GM18511 (cell line): Measurements from ENCODE around the gene RAPGEF3.

ENCODE experiments used
- ATAC-seq: cut with Tn5 transposase; IDR thresholded peaks from one replicate; pipeline ENCODE4 v1.9.1; 2021; ENCODE audit warnings: mild to moderate bottlenecking, moderate library complexity; ENCODE audit not compliant: unreplicated experiment

The RAPGEF3 gene

DNA sequence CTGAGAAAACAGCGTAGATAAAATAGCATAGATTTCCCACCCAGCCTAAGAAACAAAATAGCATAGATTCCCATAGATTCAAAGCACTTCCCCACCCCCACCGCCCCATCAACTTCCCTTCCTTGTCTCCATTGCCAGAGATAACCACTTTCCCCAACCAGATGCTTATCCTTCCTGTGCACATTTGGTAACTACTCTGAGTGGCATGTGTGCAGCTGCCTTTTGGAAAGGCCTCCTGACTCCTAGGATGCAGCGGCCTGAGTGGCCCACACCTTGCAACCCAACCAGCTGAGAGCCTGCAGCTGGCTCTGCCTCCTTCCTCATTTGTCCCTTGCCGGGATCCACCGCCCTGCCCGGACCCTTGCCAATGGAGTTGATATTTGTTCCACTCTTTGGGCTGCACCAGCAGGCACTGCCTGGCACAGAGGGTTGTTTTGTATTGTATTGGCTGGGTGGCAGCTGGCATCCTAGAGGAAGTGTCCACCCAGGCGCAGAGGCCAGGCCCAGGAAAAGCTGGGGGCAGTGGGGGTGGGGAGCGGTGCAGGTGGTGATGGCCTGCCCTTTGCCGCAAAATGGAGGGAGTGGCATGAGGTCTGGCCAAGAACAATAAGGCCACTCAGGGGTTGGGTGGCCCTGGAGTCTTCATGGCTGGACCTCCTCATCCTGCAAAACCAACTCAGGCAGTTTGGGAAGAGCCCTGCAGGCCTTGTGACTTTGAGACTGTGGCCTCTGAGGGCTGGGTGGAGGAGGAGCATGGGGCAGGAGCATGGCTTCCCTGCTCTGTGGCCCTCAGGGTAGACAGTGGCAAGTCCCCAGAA lies 19.3 kb upstream of the RAPGEF3 start:
- ATAC-seq: no peak

DNA sequence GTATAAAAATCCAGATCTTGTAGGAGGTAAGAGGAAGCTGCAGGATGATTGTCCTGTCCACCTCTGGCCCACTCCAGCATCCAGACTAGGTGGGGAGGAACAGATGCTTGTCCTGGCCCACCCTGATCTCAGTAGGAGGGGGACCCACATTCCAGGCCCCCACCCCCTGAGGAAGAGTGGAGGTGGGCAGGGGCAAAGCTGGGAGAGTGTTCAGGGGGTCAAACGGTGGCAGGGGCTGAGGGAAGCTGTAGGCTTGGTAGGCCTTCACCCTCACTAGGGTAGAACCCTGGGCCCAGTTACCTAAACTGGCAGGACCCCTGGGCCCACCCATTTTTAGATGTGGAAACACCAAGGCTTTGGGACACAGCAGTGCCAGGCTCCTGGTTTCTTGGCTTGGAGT lies 18.5 kb upstream of the RAPGEF3 start:
- no peak for ATAC-seq

DNA sequence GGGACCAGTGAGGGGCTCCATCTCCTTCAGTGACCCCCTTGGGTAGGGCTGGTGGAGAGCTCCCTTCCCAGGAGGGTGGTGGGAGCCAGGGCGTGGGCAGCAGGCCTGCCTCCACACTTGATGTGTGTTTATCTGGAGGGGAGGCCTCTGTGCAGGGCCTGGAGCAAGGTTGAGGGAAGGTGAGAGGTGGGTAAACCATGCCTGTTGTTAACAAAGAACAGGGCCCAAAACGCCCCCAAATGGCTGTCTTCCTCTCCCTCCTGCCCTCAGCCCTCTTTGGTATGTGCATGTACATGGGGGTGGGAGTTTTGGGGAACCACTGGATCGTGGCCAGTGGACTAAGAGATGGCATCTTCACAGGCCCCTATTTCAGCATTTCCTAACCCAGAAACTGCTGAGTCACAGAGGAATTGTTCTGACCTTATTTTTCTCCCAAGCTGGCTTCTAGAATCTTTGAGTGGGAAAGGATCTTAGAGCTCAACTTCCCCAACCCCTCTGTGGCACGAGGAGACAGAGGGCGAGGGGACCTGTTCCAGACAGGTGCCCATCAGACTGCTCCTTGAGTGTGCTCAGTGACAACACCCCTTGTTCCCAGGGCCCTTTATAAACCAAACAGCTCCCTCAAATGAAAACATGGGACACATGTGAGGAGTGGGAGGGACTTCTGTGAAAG lies 17.9 kb upstream of the RAPGEF3 start:
- ATAC-seq: no peak

DNA sequence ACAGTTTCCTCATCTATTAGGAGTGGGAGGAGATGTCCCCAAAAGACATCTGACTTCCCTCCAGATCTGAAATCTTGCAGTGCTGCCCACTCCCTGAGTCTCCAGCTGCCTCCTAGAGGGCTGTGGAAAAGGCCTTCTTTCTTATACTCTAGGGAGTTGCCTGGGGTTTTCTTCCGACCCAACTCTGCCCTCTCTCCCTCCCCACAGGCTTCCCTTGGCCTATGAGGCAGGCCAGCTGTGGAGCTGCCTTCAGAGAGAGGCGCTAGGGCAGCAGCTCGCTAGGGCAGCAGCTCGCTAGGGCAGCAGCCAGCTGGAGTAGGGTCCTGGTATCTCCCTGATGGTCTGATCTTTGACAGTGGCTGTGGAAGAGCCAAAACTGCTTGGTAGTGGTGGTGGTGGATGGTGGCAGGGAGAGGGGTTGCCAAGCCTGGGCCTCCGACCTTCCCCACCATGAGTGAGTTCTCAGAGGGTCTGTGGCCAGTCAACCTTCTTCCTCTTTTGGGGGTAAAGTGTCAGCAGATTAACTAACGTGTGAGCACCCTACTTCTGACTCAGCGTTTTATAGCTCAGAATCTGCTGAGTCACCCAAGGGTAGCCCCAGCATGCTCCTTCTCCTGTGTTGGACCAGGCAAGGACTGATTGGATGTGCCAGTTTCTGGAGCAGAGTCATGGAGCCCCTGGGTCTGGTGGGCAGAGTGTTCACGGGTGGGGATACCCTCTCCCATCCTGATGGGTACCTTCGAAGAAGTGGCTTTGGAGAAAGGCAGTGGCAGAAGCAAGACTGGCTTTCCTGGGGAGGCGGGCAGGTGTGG lies 16.6 kb upstream of the RAPGEF3 start:
- ATAC-seq: no peak

DNA sequence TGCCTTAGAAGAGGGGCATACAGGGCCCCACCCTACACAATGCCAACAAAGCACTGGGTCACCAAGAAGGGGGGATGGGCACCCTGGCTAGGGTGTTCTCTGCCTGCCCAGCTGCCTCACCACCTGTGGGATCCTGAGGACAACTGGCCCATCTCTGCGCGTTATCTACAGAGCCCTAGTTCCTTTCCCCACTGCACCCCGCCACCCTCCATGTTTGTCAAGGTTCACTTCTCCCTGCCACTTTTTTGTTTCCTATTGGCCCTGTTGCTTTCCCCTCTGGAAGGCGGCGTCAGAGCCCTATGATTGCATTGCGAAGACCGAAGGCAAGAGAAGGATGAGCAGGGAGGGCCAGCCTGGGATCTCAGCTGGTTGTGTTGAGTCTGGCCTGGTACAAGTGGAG lies 16.0 kb upstream of the RAPGEF3 start:
- ATAC-seq: no peak

DNA sequence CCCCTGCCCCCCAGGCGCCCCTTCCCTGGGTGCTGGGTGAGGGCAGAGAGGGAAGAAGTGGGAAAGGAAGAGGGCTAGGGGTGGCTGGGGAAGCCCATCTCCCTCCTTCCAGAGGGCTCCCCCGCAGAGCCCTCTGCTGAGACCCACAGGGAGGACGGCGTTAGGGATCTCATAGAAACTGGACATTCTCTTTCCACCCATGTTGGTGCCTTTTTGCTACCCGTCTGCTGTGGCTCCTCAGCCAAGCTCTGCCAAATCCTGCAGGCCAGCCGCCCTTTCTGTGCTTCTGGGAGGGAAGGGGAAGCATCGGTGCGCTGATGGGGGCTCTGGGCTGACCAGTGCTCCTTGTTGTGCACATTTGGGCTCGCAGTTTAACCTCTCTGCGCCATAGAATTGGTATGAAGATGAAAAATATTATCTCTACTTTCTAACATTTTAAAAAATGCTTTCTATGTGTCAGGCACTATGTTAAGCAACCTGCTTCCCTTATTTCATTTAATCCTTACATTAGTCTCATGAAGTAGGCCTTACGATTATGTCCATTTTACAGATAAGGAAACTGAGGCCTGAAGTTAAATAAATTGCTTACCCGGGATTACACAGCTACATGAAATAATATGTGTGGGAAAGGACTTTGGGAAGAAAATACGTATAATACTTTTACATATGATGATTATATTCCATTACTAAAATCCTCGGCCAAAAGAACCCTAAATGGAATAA lies 15.3 kb upstream of the RAPGEF3 start:
- no peak for ATAC-seq

DNA sequence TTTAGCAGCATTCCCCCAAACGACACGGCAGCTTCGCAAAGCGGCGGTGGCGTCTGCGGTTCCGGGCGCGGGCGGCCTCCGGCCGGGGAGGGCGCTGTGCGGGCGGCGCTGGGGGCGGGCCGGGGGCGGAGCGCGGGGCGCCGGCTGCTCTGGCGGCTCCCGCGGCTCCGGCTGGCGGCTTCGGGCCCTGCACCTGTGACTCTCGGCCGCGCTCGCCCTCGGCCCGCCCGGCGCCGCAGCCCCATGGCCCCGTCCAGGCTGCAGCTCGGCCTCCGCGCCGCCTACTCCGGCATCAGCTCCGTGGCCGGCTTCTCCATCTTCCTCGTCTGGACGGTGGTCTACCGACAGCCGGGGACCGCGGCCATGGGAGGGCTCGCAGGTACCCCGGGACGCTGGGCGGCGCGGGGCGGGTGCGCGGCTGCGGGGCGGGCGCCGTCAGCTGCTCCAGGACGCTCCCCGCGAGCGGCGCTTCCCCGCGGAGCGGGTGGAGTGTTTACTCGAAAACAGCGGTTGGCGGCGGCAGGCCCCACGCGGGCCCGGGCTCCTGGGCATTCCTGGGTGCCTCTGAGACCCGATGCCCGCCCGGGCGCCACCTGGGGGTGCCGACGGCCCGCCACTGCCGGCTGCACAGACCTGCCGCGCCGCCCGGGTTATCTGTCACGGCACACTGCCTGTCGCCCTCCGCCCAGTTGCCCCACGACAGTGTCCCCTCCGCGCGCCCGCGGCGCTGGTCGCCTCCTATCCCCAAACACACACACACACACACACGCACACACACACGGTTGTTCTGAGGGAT lies 14.6 kb upstream of the RAPGEF3 start, which contains the start of gene SLC48A1:
Gene SLC48A1 (plus strand): TSS at position 177 of the 796 bp plus-strand sequence. CDS start 67 bp downstream, at position 244.
- peak; percentile 87 for ATAC-seq

DNA sequence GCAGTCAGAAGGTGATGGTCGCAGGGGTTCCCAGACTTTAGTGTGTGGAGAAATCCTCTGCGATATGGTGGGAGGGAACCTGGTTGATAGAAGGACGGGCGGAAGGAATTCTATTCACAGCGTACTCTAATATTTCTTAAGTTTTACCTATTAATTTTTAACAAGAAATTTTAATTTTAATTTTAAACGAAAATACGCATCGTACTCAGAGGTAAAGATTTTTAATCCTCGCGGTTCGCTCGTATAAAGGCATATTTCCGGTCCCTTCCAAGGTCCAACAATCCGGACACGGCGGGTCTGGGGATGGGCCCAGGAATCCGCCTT lies 14.0 kb upstream of the RAPGEF3 start:
- no peak for ATAC-seq

DNA sequence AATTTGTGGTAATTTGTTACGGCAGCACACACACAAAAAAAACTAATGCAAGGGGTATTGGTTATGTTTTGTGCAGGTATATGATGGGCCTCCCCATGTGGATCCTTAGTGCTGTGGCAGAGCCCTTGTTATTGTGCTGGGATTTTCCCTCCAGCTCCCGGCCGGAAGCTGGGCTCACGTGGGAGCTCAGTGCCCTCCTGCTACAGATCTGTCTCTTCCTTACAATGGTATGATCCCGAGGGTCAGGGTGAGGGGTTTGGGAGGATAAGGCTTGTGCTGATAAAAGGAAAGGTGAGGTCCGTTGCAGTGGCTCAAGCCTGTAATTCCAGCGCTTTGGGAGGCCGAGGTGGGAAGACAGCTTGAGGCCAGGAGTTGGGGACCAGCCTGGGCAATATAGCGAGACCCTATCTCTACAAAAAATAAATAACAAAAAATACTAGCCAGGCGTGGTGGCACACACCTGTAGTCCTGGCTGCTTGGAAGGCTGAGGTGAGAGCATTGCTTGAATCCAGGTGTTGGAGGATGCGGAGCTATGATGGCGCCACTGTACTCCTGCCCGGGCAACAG lies 13.5 kb upstream of the RAPGEF3 start:
- ATAC-seq: no peak

DNA sequence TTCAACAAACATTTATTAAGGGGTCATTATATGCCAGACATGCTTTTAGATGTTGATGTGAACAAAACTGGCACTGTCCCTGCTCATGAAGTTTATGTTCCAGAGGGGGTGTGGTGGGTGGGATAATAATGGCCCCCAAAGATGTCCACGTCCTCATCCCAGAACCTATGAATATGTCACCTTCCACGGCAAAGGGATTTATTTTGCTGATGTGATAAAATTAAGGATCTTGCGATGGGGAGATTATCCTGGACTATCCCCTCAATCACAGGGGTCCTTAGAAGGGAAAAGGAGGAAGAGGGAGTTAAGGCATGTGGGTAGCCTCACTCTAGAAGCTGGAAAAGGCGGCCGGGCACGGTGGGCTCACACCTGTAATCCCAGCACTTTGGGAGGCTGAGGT lies 12.6 kb upstream of the RAPGEF3 start:
- no peak for ATAC-seq

DNA sequence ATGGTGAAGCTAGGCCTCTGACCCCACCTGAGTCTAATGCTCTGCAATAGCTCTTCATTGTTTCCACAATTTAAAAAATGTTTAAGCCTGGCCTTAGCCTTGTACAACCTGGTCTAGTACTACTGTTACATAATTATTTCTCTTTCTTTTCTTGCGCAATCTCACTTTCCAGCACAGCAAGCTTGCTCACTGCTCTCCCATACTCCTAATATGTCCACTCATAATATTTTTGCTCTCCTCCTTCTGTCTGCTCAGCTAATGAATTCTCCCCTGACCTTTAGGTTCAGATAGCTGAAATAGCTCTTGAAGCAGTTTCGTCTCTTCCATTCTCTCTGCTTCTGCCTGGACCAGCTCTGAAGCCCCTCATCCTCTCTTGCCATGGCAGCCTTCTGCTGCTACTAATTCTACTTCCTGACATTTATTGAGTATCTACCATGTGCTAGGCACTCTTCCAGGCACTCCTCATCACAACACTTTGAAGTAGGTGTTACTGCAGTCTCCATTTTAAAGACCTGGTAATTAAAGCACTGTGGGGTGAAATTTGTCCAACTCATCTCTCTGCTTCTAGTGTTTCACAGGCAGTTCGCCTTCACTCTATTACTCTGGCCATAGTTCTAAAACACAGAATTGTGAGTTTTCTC lies 11.5 kb upstream of the RAPGEF3 start:
- no peak for ATAC-seq

DNA sequence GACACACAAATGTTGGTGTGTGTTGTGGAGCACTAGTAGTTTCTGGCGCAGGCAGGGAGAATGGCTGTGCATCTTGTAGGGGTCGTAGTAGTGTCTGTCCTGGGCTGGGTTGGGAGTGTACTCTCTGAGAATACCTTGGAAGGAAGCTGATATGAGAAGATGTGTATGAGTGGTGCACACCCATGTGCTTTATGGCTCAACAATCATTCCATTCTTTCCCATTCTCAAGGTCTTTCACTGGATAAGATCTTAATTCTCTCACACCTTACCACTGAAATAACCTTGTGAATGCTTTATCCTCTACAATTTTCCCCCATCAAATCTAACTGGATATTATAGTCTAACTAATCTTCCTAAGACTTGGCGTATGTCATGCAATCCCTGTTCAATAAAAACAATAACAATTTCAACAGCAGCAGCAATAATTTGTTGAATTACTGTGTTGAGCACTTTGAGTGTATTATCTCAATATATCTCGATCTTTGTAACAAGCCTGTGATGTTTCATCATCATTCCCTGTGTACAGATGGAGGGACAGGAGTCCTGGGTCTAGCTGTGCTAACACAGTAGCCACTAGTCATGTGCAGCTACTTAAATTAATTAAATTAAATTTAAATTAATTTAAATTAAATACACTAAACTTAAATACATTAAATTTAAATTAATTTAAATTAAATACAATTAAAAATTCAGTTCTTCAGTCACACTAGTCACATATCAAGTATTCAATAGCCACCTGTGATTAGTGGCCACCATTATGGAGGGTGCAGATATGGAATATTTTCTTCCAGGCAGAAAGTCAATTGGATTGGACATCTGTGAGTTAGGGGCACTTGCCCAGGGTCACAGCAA lies 10.8 kb upstream of the RAPGEF3 start:
- no peak for ATAC-seq

DNA sequence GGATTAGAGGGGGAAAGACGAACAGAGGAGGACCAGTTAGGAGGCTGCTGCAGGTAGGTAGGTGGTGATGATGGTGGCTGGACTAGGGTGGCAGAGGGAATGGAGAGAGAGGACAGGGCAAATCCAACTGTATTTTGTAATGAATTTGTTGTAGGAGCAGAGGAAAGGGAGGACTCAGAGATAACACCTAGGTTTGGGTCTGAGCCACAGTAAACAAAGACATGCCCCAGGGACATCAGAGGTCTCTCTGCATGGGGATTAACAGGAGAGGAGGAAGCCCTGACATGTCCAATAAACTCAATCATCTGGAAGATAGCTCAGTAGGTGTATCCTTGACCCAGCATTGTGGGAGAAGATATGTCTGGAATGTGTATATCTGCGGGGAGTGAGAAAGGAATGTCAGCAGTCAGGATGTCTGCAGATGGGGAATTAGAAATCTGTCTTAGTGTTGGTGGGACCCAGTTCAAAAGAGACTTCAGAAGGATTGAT lies 9.7 kb upstream of the RAPGEF3 start:
- no peak for ATAC-seq

DNA sequence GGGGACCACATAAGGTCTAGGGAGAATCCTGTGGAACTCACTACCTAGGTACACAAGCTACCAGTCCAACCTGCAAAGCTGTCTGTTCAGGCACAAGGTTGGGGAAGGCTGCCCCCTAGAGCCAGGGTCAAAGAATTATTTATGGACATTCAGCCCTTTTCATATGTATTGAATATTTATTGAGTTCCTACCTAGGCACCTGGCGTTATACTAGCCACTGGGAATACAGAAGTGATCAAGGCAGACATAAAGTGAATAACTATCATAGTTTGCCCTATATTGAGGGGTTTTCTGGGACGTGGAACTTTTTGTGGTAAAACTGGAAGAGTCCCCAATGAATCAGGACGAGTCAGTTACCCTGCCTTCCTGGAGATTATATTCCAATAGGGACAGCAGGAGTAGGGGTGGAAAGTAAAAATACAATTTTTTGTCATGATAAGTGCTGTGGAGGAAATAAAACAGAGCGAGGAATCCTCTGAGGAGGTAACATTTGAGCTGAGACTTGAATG lies 8.6 kb upstream of the RAPGEF3 start:
- no peak for ATAC-seq

DNA sequence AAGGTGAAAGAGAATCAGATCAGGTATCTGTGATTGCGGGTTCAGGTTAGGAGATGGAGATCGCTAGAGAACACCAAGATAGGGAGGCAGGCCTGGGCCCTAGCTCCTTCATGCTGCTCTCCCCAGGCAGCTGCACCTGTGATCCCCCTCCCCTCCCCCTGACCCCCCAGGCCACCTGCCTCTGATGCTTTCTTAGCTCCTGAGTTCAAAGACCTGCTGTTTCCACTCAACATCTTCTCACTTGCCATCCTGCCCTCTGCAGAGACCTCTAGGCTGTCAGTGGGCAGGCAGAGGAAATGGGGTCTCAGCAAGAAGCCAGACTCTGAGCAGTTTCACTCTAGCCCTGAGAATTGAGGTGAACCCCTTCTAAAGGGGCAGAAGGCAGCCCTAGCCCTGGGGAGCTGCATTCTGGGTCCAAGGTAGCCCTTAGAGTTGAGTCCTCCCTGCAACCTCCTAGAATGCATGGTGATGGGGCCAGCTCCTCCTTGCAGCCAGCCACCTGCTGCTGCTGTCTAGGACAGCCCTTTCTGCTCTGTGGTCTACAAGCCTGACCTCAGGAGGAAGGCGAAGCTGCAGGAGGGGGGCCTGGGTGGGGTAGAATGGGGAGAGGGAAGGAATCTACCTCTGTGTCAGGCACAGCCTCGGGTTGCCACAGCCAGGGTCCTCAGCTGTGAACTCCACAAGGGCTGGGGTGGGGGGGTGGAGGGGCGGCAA lies 8.0 kb upstream of the RAPGEF3 start:
- no peak for ATAC-seq

DNA sequence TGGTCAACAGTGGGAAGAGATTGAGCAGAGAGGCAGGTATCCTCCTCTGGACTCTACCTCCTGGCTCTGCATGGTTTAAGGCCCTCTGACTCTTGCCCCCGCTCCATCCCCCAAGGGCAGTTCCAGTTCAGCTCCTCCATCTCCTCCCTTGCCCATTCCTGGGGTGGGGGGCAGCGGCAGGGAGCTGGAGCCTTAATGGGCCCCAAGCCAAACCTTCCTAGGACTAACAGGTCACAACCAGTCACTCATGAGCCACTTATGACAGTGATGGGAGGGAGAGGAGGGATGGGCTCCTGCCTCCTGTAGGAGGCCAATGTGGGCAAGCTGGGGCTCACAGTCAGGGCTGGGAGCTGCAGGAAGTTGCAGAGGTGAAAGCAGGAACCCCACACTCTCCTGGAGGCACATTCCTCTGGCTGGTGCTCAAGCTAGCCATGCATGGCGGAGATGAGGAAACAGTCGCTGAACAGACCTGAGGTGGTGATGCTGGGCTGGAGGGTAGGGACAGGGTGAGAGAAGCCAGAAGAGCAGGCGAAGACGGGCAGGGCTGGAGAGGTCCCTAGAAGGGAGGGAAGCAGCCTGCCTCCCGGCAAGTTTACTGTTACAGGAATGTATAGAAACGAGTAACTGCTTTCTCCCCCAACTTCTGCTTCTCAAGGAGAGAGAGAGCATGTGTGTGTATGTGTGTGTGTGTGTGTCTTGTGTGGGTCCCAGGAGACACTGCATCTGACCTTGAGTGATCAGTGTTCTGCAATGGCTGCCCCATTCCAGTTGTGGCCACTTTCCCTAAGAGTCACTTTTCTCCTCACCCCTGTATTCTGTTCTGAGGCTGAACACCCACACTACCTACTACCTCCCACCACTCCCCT lies 5.0 kb upstream of the RAPGEF3 start:
- no peak for ATAC-seq
